Cortex of kidney (tissue), 1 donor: ENCODE measurements around the gene TMEM219.
"Not testable (repeated sequence)": the region's sequence is repeated elsewhere in the genome, so short reads cannot be mapped to it uniquely, and the experiment has no call there.

Experiments used
- DNase-seq: peaks from one replicate; lab custom pipeline; 2025; lab: John Stamatoyannopoulos, UW

Gene TMEM219

GRCh38 chr16:29951625-29952365, 10.1 kb upstream of the TMEM219 start:
- no peak for DNase-seq

- no peak for DNase-seq
Observed at GRCh38 chr16:29958756-29959155, 3.1 kb upstream of the TMEM219 start.

GRCh38 chr16:29959293-29959692, 2.6 kb upstream of the TMEM219 start:
- no peak for DNase-seq

GRCh38 chr16:29959821-29960220, 2.1 kb upstream of the TMEM219 start:
- not testable (repeated sequence) for DNase-seq

GRCh38 chr16:29961127-29961478, 776 bp upstream of the TMEM219 start:
- DNase-seq, result no peak

GRCh38 chr16:29962344-29962994, 590 bp downstream of the TMEM219 start:
- DNase-seq, result no peak

GRCh38 chr16:29963021-29963743, 1.3 kb downstream of the TMEM219 start:
- DNase-seq, result no peak

- DNase-seq, result no peak
Observed at GRCh38 chr16:29968205-29968604, 6.3 kb downstream of the TMEM219 start.

GRCh38 chr16:29971304-29971703, 9.4 kb downstream of the TMEM219 start:
- no peak for DNase-seq

- DNase-seq, result no peak
Observed at GRCh38 chr16:29972500-29972899, 10.6 kb downstream of the TMEM219 start.

GRCh38 chr16:29972992-29973383, 11.1 kb downstream of the TMEM219 start:
- DNase-seq, result no peak

- DNase-seq, result peak; percentile 93
Observed at GRCh38 chr16:29973384-29974246, 11.7 kb downstream of the TMEM219 start, which contains the start of gene TAOK2. Gene TAOK2, plus strand, starts transcription at chr16:29973868. Its CDS starts 3,905 bp downstream, at chr16:29977773.

- no peak for DNase-seq
Observed at GRCh38 chr16:29974291-29975133, 12.6 kb downstream of the TMEM219 start.

GRCh38 chr16:29975134-29975538, 13.3 kb downstream of the TMEM219 start:
- DNase-seq, result no peak

- DNase-seq, result no peak
Observed at GRCh38 chr16:29975811-29976511, 14.1 kb downstream of the TMEM219 start.

- DNase-seq, result no peak
Observed at GRCh38 chr16:29977063-29977825, 15.4 kb downstream of the TMEM219 start.

- no peak for DNase-seq
Observed at GRCh38 chr16:29978081-29978480, 16.2 kb downstream of the TMEM219 start.

- no peak for DNase-seq
Observed at GRCh38 chr16:29978564-29979270, 16.8 kb downstream of the TMEM219 start.
